DOHH2 (cell line): Measurements from ENCODE around the gene VWF.

Experiments
- CTCF ChIP-seq: fragments of 200-600 bp; sonication (generic); IDR thresholded peaks from one replicate; pipeline ENCODE4 v1.5.1; 2014; ENCODE audit warnings: antibody characterized with exemption, mild to moderate bottlenecking, low read depth, low read length; ENCODE audit not compliant: poor library complexity, severe bottlenecking
- EZH2phosphoT487 ChIP-seq: fragments of 200-600 bp; sonication (generic); IDR thresholded peaks from 2 replicates; pipeline ENCODE4 v1.6.1; 2017; ENCODE audit warnings: borderline replicate concordance, mild to moderate bottlenecking, antibody characterized with exemption, low read length, moderate library complexity, mixed read lengths

- TF ChIP-seq CTCF, result no peak
- TF ChIP-seq EZH2phosphoT487, result no peak
Observed at GRCh38 chr12:6052940-6053329, 71.5 kb downstream of the VWF start.
